Measurements from ENCODE around the gene IFNL4.
"Not testable (repeated sequence)": the region's sequence is repeated elsewhere in the genome, so short reads cannot be mapped to it uniquely, and the experiment has no call there.

The IFNL4 gene

DNA sequence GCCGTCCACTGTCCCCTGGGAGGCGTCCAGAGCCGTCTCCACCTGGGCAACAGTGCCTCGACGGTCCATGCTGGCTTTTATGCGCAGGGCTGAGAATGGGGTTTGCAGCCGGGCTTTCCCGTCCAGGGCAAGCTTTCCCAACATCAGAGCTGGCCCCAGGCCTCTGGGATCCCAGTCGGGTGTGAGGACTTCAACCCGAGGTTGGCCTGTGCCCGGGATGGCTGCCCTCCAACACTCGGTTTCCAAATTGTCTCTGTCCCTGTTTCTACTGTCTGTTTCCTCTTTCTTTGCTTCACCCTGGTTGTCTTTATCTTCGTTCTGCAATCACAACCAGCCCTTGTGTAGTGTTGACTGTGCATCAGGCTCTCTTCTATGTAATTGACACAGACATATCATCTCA, at the start of gene IFNL4:
IFNL4 (minus strand) TSS at position 51 of the 400 bp plus-strand sequence.
- no peak for DNase-seq

DNA sequence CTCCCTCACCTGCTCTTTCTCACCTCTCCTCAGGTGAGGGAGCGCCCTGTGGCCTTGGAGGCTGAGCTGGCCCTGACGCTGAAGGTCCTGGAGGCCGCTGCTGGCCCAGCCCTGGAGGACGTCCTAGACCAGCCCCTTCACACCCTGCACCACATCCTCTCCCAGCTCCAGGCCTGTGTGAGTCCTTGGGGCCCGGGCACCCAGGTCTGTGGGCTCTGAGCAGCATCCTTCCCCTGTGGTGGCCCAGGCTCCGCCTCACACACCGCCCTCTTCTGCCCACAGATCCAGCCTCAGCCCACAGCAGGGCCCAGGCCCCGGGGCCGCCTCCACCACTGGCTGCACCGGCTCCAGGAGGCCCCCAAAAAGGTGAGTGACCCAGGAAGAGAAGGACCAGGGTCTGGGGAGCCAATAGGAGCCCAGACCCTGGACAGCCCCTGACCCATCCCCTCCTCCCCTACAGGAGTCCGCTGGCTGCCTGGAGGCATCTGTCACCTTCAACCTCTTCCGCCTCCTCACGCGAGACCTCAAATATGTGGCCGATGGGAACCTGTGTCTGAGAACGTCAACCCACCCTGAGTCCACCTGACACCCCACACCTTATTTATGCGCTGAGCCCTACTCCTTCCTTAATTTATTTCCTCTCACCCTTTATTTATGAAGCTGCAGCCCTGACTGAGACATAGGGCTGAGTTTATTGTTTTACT, 49.4 kb upstream of the IFNL4 start:
- peak; percentile 49 to 72 for DNase-seq

DNA sequence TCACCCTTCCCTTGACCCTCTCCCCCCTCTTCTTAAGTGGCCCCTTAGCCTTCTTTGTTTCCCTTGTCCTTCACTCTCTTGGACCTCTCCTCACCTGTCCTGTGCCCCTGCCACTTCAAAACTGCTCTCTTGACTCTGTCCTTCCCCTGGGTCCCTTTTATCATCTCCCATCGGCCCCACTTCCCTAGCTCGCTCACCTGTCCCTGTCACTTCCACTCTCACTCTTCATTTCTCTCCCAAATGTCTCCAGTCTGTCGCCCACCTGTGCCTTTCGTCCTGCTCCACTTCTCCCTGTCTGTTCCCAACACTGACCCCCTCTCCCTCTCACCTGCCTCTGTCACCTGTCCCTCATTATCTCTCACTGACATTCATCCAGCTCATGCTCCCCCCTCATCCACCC, 48.2 kb upstream of the IFNL4 start:
- DNase-seq, result no peak

- no peak for DNase-seq
Observed at GRCh38 chr19:39296055-39296645, 47.5 kb upstream of the IFNL4 start, which contains the start of gene IFNL1. Gene IFNL1 (plus strand): TSS chr19:39296407. CDS start chr19:39296422, 15 bp downstream.

DNA sequence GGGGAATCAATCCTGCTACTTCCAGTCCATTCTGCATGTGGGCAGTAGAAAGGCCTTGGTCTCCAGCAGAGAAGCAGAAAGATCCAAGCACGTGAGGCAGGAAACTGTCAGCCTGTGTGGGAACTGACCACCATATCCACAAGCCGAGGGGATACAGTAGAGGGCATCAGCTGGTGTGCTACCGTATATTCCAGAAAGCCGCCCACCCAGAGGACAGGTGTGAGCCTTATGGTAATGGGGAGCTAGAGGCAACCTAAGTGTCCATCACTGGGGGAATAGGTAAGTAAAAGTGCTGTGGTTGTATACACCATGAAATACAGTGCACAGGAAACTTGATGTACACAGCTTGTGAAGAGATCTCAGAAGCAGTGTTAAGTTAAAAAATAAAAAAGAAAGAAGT, 44.7 kb upstream of the IFNL4 start:
- no peak for DNase-seq

- DNase-seq, result no peak
Observed at GRCh38 chr19:39284032-39284431, 35.4 kb upstream of the IFNL4 start.

DNA sequence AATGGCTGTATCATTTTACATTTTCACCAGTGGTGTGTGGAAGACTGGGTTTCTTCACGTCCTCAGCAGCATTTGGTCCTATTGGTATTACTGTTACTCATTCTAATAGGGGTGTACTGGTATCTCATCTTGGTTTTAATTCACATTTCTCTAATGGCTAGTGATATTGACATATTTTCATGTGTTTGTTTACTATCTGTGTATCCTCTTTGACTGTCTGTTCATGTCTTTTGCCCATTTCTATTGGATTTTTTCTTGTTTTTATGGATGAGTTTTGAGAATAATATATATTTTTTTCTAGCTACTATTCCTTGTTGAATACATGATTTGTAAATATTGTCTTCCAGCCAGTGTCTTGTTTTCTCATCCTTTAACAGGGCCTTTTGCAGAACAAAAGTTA, 33.4 kb upstream of the IFNL4 start:
- DNase-seq, result no peak

DNA sequence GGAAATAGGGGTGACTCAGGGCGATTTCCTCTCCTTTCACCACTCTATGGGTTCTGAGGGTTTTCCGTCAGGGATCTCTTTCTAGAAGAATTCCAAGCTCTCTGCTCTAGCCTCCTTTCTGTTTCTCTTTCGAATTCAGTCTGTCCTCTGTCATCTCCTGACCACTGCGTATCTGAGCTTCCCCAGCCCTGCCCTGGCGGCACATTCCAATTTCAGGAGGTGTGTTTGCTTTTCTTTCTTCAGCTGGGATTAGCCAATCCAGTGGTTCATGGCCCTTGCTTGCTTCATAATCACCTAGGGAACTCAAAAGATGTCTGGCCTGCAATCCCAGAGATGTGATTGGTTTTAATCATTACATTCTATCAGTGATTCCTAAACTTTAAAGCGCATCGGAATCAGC, 28.9 kb upstream of the IFNL4 start:
- DNase-seq, result no peak

- no peak for DNase-seq
Observed at GRCh38 chr19:39276740-39277139, 28.1 kb upstream of the IFNL4 start.

DNA sequence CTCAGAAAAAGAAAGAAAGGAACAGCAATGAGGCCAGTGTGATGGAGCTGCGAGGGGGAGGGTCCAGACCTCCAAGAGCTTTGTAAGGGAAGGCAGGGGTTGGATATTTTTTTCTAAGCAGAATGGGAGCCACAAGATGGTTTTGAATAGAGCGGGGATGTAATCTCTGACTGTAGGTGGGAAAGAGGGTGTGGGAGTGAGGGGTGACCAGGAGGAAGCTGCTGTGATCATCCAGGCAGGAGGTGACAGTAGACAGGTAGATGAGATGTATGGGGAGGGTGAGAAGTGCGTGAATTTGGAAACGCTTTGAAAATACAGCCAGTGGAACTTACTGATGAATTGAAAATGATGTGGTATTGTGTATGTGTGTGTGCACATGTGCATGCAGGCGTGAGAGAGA, 26.9 kb upstream of the IFNL4 start:
- no peak for DNase-seq

DNA sequence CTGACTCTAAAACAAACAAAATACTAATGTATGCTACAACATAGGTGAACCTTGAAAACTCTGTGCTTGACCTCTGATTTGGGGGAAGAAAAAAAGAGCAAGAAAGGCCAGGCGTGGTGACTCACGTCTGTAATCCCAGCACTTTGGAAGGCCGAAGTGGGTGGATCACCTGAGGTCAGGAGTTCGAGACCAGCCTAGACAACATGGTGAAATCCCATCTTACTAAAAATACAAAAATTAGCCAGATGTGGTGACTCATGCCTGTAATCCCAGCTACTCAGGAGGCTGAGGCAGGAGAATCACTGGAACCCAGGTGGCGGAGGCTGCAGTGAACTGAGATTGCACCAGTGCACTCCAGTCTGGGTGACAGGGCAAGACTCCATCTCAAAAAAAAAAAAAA, 25.2 kb upstream of the IFNL4 start:
- not testable (repeated sequence) for DNase-seq

DNA sequence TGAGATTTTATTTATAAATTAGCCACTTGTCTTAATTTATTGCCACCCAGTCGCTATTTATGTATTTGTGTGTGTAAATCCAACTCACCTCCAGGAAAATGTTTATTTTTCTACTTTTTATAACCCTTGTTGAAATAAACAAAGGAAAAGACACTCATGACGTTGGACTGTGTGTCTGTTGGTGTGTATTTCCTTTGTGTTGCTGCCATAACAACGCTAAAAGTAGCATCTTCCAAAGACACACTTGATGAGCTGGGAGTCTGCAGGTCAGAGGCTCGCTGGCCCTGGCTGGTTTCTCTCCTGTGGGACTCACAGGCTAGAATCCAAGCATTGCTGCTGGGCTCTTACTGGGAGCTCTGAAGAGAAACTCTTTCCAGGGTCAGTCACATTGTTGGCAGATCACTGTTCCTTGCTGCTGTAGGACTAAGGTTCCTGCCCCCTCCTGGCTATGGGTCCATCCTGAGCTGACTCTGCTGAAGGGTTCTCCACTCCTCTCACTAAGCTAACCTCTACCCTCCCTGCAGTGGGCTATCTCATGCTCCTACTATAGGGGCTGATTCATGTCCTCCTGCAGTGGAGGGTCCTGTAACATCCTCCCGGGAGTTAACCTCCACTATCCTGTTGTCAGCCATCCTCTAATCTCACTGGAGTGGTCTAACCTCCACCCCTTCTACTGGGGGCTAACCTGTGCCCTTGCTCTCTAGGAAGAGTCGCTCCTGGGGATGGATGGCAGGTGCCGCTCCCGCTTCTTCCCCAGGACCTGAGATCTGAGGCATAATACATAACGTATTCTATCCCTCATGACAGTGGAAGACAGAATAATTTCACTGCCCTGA, 21.6 kb upstream of the IFNL4 start:
- DNase-seq, result no peak

DNA sequence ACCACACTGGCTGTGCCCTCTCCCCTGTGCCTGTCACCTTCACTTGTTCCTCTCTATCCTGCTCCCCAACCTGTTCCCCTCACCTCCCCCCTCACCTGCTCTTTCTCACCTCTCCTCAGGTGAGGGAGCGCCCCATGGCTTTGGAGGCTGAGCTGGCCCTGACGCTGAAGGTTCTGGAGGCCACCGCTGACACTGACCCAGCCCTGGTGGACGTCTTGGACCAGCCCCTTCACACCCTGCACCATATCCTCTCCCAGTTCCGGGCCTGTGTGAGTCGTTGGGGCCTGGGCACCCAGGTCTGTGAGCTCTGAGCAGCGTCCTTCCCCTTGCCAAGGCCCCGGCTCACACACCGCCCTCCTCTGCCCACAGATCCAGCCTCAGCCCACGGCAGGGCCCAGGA, 20.7 kb upstream of the IFNL4 start:
- not testable (repeated sequence) for DNase-seq

GRCh38 chr19:39268531-39269223, 20.0 kb upstream of the IFNL4 start:
- DNase-seq, result not testable (repeated sequence)

GRCh38 chr19:39268085-39268484, 19.4 kb upstream of the IFNL4 start, which contains the start of gene IFNL2:
Gene IFNL2 (plus strand): TSS chr19:39268396. CDS start chr19:39268569, 173 bp downstream.
- not testable (repeated sequence) for DNase-seq

DNA sequence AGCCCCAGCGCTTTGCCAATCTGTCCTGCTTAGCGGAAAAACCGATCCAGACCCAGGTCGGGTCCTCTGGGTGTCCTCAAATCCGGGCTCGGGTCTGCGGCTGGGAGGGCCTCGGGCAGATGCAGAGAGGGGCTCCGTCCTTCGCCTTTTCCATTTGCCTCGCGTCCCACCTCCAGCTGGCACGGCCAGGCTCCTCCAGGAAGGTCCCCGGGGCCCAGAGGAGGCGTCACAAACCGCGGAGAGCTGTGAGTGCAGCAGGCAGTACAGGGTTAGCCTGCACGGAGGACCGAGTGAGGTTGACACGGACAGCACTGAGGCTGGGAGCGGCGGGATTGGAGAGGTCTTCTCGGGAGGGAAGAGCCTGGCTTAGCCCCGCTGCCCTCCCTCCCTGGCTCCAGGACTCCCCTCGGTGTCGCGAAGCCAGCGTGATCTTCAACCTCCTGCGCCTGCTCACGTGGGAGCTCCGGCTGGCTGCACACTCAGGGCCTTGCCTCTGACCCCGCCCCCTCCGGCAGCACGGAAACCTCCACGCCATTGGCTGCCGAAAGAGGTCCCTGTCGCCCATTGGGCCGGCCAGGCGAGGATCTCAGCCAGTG, 16.8 kb upstream of the IFNL4 start:
- peak in 1 of 2 donors; percentile 10 for DNase-seq

GRCh38 chr19:39264306-39265290, 15.9 kb upstream of the IFNL4 start:
- no peak for DNase-seq

DNA sequence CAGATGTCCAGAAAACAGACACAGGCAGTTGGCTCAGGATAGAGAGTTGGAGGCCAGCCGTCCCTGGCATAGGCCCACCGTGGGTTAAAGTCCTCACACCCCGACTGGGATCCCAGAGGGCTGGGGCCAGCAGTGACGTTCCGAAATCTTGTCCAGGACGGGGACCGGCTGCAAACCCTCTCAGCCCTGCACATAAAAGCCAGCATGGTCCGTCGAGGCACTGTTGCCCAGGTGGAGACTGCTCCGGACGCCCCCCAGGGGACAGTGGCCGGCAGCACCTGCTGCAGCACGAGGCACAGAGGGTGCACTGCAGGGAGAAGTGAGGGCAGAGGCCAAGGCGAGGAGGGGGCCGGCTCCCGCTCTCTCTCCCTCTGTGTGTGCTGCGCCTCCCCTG, 15.3 kb upstream of the IFNL4 start:
- no peak for DNase-seq

- no peak for DNase-seq
Observed at GRCh38 chr19:39262496-39262895, 13.8 kb upstream of the IFNL4 start.

DNA sequence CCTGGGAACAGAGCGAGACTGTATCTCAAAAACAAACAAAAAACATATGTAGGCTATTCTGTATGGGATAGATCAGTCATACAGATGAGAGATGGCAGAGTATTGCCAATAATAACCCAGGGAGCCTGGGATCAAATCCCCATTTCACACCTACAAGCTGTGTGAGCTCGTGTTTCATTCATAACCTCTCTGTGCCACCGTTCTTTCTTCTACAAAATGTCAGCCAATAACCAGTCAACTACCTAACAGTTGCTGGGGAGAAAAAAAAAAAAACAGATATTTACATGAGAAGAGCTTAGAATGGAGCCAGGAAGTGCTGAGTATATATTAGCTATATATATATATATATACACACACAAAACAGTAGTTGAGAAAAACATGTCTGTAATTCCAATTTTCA, 13.0 kb upstream of the IFNL4 start:
- no peak for DNase-seq

DNA sequence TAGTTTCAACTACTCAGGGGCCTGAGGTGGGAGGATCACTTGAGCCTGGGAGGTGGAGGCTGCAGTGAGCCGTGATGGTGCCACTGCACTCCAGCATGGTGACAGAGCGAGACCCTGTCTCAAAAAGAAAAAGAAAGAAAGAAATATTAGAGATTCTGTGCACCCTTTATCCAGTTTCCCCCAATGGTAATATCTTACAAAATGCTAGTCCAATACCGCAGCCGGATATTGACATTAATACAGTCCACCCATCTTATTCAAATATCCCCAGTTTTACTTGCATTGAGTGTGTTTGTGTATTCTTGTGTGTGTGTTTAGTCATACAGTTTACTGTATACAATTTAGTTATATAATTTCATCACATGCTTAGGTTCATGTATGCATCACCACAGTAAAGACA, 8.6 kb upstream of the IFNL4 start:
- no peak for DNase-seq
